HepG2 (cell line): ENCODE measurements around the gene ZNF282. TPM values are rescaled to one million over a fixed set of nuclear protein-coding genes. Genes with fewer than 3 reads are reported as not detected.

ENCODE experiments used
- AFF4 ChIP-seq: sonication (generic); formaldehyde crosslinking; IDR thresholded peaks from 2 replicates; pipeline ENCODE4 v1.4.0; 2020; ENCODE audit warnings: missing genetic modification reagents
- ELF1 ChIP-seq: sonication (generic); formaldehyde crosslinking; IDR thresholded peaks from 2 replicates; pipeline ENCODE4 v1.4.0; 2020; ENCODE audit warnings: missing genetic modification reagents
- FLYWCH1 ChIP-seq: sonication (generic); formaldehyde crosslinking; IDR thresholded peaks from 2 replicates; pipeline ENCODE4 v1.8.1; 2023; ENCODE audit warnings: mild to moderate bottlenecking, missing genetic modification reagents
- GTF3A ChIP-seq: sonication (generic); formaldehyde crosslinking; conservative IDR thresholded peaks from 2 replicates; pipeline ENCODE4 v1.4.0; 2020; ENCODE audit warnings: mild to moderate bottlenecking, missing genetic modification reagents
- HIVEP1 ChIP-seq: sonication (generic); formaldehyde crosslinking; IDR thresholded peaks from 2 replicates; pipeline ENCODE4 v1.4.0; 2020; ENCODE audit warnings: mild to moderate bottlenecking, missing genetic modification reagents
- HMGA1 ChIP-seq: sonication (generic); formaldehyde crosslinking; conservative IDR thresholded peaks from 2 replicates; pipeline ENCODE4 v1.4.0; 2020; ENCODE audit warnings: missing genetic modification reagents
- SP2 ChIP-seq: sonication (generic); formaldehyde crosslinking; IDR thresholded peaks from 2 replicates; pipeline ENCODE4 v1.5.1; 2020; ENCODE audit warnings: mild to moderate bottlenecking, missing genetic modification reagents
- ZIK1 ChIP-seq: sonication (generic); formaldehyde crosslinking; IDR thresholded peaks from 2 replicates; pipeline ENCODE4 v1.5.0; 2020; ENCODE audit warnings: mild to moderate bottlenecking, low read depth, missing genetic modification reagents, borderline replicate concordance
- ZNF121 ChIP-seq: sonication (generic); formaldehyde crosslinking; IDR thresholded peaks from 2 replicates; pipeline ENCODE4 v1.5.0; 2020; ENCODE audit warnings: mild to moderate bottlenecking, missing genetic modification reagents
- ZNF160 ChIP-seq: sonication (generic); formaldehyde crosslinking; IDR thresholded peaks from 2 replicates; pipeline ENCODE4 v1.8.0; 2022; ENCODE audit warnings: mild to moderate bottlenecking, inconsistent platforms, missing genetic modification reagents
- ZNF770 ChIP-seq: sonication (generic); formaldehyde crosslinking; IDR thresholded peaks from 2 replicates; pipeline ENCODE4 v1.5.0; 2020; ENCODE audit warnings: mild to moderate bottlenecking, missing genetic modification reagents
- polyA plus RNA-seq, 8 experiments: library from polyadenylated mRNA; depleted of rRNA in 3 of 8; stranded (reverse) in 7 of 8; unstranded in 1 of 8; fragments of >200 nt; fragmentation: Illumina TruSeq in 4 of 8; extraction: Trizol in 4 of 8; gene quantifications; 2 replicates each; pipeline versions ENCODE4 v1.2.1 to v1.2.3, GENCODE V29; 2011 to 2016; ENCODE audit warnings: low read depth in 4 of 8, missing spikeins in 1 of 8, mixed read lengths in 1 of 8; ENCODE audit not compliant: insufficient read depth in 1 of 8
- total RNA-seq, 5 experiments: library from RNA; depleted of rRNA; stranded (reverse); fragments of >200 nt; fragmentation: Illumina TruSeq; extraction: Trizol; gene quantifications; 2 replicates each; pipeline ENCODE4 v1.2.3, GENCODE V29; 2016; ENCODE audit warnings: low read depth in 1 of 5
- TF ChIP-seq, protein P1 (sequence below): sonication (generic); formaldehyde crosslinking; IDR thresholded peaks from 2 replicates; pipeline ENCODE4 v1.4.0; 2020; ENCODE audit warnings: missing genetic modification reagents
- TF ChIP-seq, protein P2 (sequence below): sonication (generic); formaldehyde crosslinking; IDR thresholded peaks from one replicate; pipeline ENCODE4 v1.5.1; 2020; ENCODE audit warnings: mild to moderate bottlenecking, missing genetic modification reagents; ENCODE audit errors: not compliant biosample characterization

The ZNF282 gene
- total and polyA plus RNA-seq, 2 of the 13 experiments (the other 11 are each of a cell fraction or from before 2014, with no cell fraction given) = 9.1 to 20.9 TPM

DNA sequence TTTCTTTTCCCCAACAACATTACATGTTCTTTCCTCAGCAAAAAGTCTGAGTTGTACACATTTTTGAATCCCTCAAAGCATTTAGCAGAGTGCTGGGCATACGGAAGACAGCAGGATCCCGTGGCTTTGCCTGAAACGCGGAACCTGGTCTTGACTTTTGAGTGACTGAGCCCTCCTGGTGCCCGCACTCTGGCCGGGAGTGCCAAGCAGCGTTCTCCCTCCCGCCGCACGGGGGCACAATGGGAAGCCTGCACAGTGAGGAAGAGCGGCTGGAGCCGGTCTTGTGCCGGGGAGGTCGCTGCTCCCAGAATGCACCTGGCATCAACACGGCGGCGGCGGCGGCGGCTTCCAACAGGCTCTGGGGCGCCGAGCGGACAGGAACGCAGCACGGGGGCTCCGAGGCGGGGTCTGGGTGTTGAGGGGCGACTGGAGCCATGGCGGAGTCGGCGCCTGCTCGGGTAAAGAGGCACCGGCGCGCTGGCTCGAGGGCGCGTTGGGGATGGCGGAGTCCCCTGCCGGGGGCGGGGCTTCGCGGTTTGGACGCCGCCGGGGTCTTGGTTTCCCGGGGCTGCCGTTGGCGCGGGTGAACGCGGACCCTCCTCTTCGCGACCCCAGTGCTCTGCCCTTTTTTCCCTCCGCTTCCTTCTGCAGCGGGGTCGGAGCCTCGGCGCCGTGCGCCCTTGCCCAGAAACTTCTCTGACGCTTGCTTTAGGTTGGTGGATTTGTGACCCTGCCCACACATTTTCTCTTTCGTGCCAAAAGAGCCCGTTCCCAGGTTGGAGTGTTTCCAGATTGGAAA is 44.2 kb downstream of the ZNF282 start, which contains the start of gene ZNF212 (continued):
- TF ChIP-seq AFF4 (CRISPR knock-in tag) = peak; percentile 36; the same call in 1 of the 2 replicates
- TF ChIP-seq SP2 = no peak
- no peak for TF ChIP-seq HMGA1 (CRISPR knock-in tag)
- TF ChIP-seq ZNF121 (CRISPR knock-in tag) = no peak
- TF ChIP-seq ELF1 (CRISPR knock-in tag) = peak; percentile 87
- TF ChIP-seq, protein P1, sequence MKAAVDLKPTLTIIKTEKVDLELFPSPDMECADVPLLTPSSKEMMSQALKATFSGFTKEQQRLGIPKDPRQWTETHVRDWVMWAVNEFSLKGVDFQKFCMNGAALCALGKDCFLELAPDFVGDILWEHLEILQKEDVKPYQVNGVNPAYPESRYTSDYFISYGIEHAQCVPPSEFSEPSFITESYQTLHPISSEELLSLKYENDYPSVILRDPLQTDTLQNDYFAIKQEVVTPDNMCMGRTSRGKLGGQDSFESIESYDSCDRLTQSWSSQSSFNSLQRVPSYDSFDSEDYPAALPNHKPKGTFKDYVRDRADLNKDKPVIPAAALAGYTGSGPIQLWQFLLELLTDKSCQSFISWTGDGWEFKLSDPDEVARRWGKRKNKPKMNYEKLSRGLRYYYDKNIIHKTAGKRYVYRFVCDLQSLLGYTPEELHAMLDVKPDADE (CRISPR knock-in tag) = no peak
- no peak; the same call in 1 of the 2 replicates for TF ChIP-seq ZNF770 (CRISPR knock-in tag)
- peak; percentile 85; the same call in 1 of the 2 replicates for TF ChIP-seq ZIK1 (CRISPR knock-in tag)
- TF ChIP-seq HIVEP1 (CRISPR knock-in tag) = peak; percentile 84; the same call in 1 of the 2 replicates
- TF ChIP-seq GTF3A (CRISPR knock-in tag) = peak; percentile 84; the same call in 1 of the 2 replicates
- no peak for TF ChIP-seq ZNF160
- TF ChIP-seq, protein P2, sequence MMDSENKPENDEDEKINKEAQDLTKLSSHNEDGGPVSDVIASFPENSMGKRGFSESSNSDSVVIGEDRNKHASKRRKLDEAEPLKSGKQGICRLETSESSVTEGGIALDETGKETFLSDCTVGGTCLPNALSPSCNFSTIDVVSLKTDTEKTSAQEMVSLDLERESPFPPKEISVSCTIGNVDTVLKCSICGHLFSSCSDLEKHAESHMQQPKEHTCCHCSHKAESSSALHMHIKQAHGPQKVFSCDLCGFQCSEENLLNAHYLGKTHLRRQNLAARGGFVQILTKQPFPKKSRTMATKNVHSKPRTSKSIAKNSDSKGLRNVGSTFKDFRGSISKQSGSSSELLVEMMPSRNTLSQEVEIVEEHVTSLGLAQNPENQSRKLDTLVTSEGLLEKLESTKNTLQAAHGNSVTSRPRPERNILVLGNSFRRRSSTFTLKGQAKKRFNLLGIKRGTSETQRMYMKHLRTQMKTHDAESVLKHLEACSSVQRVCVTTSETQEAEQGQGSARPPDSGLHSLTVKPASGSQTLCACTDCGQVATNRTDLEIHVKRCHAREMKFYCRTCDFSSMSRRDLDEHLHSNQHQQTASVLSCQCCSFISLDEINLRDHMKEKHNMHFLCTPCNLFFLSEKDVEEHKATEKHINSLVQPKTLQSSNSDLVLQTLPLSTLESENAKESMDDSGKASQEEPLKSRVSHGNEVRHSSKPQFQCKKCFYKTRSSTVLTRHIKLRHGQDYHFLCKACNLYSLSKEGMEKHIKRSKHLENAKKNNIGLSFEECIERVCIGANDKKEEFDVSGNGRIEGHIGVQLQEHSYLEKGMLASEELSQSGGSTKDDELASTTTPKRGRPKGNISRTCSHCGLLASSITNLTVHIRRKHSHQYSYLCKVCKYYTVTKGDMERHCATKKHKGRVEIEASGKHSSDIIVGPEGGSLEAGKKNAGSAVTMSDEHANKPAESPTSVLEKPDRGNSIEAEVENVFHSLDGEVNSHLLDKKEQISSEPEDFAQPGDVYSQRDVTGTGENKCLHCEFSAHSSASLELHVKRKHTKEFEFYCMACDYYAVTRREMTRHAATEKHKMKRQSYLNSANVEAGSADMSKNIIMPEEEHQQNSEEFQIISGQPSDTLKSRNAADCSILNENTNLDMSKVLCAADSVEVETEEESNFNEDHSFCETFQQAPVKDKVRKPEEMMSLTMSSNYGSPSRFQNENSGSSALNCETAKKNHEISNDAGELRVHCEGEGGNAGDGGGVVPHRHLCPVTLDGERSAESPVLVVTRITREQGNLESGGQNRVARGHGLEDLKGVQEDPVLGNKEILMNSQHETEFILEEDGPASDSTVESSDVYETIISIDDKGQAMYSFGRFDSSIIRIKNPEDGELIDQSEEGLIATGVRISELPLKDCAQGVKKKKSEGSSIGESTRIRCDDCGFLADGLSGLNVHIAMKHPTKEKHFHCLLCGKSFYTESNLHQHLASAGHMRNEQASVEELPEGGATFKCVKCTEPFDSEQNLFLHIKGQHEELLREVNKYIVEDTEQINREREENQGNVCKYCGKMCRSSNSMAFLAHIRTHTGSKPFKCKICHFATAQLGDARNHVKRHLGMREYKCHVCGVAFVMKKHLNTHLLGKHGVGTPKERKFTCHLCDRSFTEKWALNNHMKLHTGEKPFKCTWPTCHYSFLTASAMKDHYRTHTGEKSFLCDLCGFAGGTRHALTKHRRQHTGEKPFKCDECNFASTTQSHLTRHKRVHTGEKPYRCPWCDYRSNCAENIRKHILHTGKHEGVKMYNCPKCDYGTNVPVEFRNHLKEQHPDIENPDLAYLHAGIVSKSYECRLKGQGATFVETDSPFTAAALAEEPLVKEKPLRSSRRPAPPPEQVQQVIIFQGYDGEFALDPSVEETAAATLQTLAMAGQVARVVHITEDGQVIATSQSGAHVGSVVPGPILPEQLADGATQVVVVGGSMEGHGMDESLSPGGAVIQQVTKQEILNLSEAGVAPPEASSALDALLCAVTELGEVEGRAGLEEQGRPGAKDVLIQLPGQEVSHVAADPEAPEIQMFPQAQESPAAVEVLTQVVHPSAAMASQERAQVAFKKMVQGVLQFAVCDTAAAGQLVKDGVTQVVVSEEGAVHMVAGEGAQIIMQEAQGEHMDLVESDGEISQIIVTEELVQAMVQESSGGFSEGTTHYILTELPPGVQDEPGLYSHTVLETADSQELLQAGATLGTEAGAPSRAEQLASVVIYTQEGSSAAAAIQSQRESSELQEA (CRISPR knock-in tag) = peak; percentile 49
- TF ChIP-seq FLYWCH1 = no peak
